GM12892 (cell line): Measurements from ENCODE around the gene TMEM143.
A peak's percentile ranks its signal among the peaks of the same experiment; 100 is the strongest.
"Not testable (repeated sequence)": the region's sequence is repeated elsewhere in the genome, so short reads cannot be mapped to it uniquely, and the experiment has no call there.

Experiments
- DNase-seq: peaks from one replicate; pipeline ENCODE4 v3.0.0; 2011; ENCODE audit not compliant: insufficient read length
- FAIRE-seq: peaks from 2 replicates; lab custom pipeline; 2011; peaks lifted over from hg19 to GRCh38; lab: Jason Lieb, UNC
- POLR2A ChIP-seq: IDR thresholded peaks from 2 replicates; pipeline ENCODE4 v1.6.1; 2011; ENCODE audit warnings: low read depth, low read length, control low read depth
- POLR2AphosphoS5 ChIP-seq: IDR thresholded peaks from 2 replicates; pipeline ENCODE4 v1.6.1; 2011; ENCODE audit warnings: low read depth, low read length, control low read depth
- TAF1 ChIP-seq: IDR thresholded peaks from 2 replicates; pipeline ENCODE4 v1.6.1; 2011; ENCODE audit warnings: low read depth, mild to moderate bottlenecking, control low read depth, low read length, borderline replicate concordance

The TMEM143 gene

GRCh38 chr19:48296963-48297734 lies 66.6 kb downstream of the TMEM143 start:
- TF ChIP-seq POLR2A (no peak), TAF1 (no peak), POLR2AphosphoS5 (no peak)
- FAIRE-seq (no peak), DNase-seq (no peak)

GRCh38 chr19:48295458-48295857 lies 68.3 kb downstream of the TMEM143 start:
- DNase-seq (no peak), FAIRE-seq (no peak)
- TF ChIP-seq TAF1 (no peak), POLR2AphosphoS5 (no peak), POLR2A (no peak)

- DNase-seq (no peak), FAIRE-seq (no peak)
- TF ChIP-seq POLR2A: no peak
- TF ChIP-seq POLR2AphosphoS5: no peak
- TF ChIP-seq TAF1: no peak
Observed at GRCh38 chr19:48292798-48293197, 70.9 kb downstream of the TMEM143 start.

DNA sequence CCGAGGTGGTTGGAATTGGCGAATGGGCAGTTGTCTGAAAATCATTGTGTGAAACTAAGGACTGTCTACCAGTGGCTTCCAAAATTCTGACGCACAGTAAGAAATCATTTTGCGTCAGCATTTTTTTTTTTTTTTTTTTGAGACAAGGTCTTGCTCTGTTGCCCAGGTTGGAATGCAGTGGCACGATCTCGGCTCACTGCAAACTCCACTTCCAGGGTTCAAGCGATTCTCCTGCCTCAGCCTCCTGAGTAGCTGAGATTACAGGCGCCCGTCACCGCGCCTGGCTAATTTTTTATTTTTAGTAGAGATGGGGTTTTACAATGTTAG lies 72.3 kb downstream of the TMEM143 start:
- FAIRE-seq, DNase-seq: not testable (repeated sequence)

- FAIRE-seq (peak; percentile 53), DNase-seq (no peak)
- TF ChIP-seq TAF1 (no peak), POLR2A (no peak), POLR2AphosphoS5 (no peak)
Observed at GRCh38 chr19:48290771-48291488, 72.8 kb downstream of the TMEM143 start.

GRCh38 chr19:48290401-48290770 lies 73.4 kb downstream of the TMEM143 start:
- FAIRE-seq (no peak), DNase-seq (no peak)
- TF ChIP-seq POLR2A: no peak

DNA sequence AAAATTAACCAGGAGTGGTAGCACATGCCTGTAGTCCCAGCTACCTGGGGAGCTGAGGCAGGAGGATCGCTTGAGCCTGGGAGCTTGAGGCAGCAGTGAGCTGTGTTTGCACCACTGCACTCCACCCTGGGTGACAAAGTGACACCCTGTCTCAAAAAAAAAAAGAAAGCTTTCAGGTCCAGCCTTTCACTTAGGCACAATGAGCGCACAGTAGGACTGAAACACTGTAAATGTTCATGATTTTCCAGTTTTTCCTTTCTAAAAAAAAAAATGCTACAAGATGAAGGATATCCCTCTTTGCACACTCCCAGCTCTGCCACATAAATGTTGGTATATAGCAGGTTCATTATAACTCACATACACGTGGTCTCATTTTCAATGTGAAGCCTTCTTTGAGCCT lies 76.0 kb downstream of the TMEM143 start:
- no peak for FAIRE-seq
- no peak for DNase-seq
- no peak for TF ChIP-seq POLR2A
- TF ChIP-seq POLR2AphosphoS5: no peak
- TF ChIP-seq TAF1: no peak

GRCh38 chr19:48284896-48285295 lies 78.8 kb downstream of the TMEM143 start:
- no peak for FAIRE-seq
- TF ChIP-seq TAF1 (no peak), POLR2A (no peak), POLR2AphosphoS5 (no peak)
- DNase-seq: no peak

- FAIRE-seq (no peak), DNase-seq (no peak)
- no peak for TF ChIP-seq TAF1
- TF ChIP-seq POLR2AphosphoS5: no peak
- TF ChIP-seq POLR2A: no peak
Observed at GRCh38 chr19:48283908-48284307, 79.8 kb downstream of the TMEM143 start.
